CD4-positive, alpha-beta T cell treated with Interleukin-1 beta for 1 hour (primary cell): ENCODE results near the gene C1RL.
A peak's percentile ranks its signal among the peaks of the same experiment; 100 is the strongest.

ENCODE experiments used
- DNase-seq, 2 donors: peaks; one replicate each; pipeline ENCODE4 v3.0.0-alpha.2; 2020 to 2022

The C1RL gene

GRCh38 chr12:7108796-7109571 is at the start of gene C1RL:
Gene C1RL (minus strand): TSS chr12:7109214. CDS start chr12:7109180, 34 bp downstream.
- peak; percentile 72 to 78 for DNase-seq

GRCh38 chr12:7157391-7157790 is 48.4 kb upstream of the C1RL start:
- DNase-seq, result no peak

- no peak for DNase-seq
These were observed 47.5 kb upstream of the C1RL start for GRCh38 chr12:7156259-7157197.

DNA sequence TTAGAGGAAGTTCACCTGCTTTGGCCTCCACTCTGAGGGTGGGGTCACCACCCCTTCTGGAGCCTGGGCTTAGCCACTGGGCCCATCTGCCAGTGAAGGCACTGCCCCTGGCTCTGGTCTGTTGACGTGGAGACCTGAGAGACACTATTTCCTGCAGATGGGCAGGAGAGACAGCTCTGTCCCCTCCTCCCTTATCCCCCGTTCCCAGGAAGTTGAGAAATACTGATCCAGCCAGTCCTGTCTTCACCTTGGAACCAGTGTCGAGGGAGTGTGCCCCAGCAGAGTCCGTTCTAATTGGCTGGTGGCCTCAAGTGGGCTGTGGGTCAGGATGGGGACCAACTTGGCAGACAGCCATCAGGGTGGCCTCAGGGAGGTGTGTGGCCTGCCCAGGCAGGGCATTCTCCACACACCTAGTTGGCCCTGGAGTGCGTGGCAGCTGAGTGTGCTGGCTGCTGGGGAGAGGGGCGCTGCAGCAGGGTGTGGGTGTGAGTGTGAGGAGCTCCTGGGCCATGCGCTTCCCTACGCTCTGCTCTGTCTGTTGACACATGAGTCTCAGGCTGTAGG is 46.5 kb upstream of the C1RL start:
- no peak for DNase-seq

DNA sequence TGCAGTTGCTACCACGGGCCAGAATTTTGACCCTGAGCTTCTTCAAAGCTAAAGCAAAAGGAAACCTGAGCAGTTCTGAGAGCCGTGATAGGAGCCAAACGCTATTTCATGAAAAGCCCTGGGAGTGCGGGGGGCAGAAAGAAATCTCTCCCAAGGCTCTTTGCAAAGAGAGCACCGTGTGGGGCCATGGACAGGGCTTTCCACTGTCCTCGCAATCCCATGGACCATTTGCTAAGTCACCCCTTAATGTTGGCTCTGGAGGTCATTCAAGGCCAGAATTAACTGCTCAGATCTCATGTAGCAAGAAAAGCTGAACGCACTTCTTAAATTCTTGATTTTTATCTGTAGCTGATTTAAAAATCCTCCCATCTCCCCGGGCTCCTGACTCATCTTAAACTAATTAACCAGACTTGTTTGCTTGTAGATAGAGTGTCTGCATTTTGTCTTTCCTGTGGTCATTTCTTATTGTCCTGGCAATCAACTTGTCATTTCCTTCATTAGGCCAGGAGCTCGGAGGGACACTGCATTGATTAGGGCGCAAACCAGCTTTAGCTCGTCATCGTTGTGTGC is 46.0 kb upstream of the C1RL start:
- DNase-seq, result no peak

- no peak for DNase-seq
These were observed 45.0 kb upstream of the C1RL start for GRCh38 chr12:7154042-7154441.

DNA sequence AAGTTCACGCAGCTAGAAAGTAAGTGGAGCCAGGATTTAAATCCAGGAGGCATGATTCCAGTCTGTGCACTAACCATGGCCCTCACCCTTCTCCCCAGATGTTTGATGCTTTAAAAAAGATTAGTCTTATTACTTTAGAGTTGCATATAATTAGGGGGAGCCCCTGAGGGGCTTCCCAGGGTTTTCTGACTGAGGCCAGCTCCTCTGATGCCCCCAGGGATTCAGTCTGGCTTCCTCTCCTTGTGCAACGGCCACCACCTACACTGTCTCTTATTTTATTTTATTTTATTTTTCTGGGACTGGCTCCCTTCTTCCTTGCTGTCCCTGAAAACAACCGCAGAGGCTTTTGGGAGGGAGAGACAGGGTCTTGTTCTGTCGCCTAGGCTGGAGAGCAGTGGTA is 43.8 kb upstream of the C1RL start:
- no peak for DNase-seq

DNA sequence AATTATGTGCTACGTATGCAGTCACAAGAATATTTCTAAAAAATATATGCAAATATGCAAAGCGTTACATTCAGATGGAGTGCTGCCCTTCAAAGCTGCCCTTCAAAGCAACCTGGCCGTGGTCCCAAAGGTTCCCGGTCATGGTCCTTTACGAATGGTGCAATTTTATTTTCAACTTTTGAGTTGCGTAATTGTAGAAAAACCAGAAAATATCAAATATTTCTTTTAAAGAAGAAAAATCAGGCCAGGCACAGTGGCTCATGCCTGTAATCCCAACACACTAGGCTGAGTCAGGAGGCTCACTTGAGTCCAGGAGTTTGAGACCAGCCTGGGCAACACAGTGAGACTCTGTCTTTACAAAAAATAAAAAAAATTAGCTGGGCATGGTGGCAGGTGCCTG is 42.5 kb upstream of the C1RL start:
- no peak for DNase-seq

- no peak for DNase-seq
These were observed 41.8 kb upstream of the C1RL start for GRCh38 chr12:7150841-7151240.

- no peak for DNase-seq
These were observed 41.3 kb upstream of the C1RL start for GRCh38 chr12:7150356-7150755.

GRCh38 chr12:7146906-7147305 is 37.9 kb upstream of the C1RL start:
- no peak for DNase-seq

- DNase-seq, result no peak
These were observed 37.2 kb upstream of the C1RL start for GRCh38 chr12:7146228-7146627.

- DNase-seq, result no peak
These were observed 36.7 kb upstream of the C1RL start for GRCh38 chr12:7145671-7146070.

DNA sequence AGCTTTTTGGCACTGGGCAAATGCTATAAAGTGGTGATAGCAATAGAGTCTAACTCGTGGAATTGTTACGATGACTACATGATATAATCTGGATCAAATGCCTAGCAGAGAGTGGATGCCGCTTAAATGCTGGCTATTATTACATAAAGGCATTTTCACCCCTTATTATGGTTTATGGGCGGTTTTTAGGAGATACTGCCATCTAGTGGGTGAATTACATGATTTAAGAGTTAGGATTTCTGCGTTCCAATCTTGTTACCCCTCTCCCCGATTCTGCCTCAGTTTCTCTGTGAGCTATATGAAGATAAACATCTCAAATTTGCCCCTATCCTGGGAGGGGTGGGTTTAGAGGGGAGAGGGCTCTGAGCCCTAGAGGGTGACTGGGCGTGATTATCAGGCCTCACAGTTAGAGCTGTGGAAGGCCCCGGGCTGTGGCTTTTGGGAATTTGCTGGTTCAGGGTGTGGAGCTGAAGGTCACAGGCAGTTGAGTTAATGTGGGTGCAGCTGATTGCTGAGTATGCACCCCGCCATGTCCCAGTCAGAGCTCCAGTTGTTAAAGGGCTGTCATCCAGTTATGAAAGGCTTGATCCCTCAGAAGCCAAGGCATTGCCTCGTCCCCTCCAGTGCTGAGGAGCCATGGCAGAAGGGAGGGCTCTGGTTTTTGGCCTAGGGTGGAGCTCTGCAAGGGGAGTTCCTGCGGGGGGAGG is 35.6 kb upstream of the C1RL start:
- peak in 1 of 2 donors; percentile 46 for DNase-seq

DNA sequence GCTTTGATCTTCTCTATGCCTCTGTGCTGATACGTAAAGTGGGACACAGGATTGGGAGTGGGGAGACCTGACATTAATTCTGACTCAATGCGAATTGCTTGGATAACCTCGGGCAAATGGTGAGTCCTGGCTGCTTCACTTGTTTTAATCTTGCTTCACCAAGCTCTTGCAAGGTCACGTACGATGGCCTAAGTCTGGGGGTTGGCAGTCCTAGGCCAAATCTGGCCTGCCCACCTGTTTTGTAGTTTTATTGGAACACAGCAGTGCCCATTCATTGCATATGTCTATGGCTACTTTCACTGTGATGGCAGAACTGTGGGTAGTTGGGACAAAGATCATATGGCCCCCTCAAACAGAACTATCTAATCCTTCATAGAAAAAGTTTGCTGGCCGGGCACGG is 34.5 kb upstream of the C1RL start:
- no peak for DNase-seq

- no peak for DNase-seq
These were observed 33.9 kb upstream of the C1RL start for GRCh38 chr12:7142809-7143465.

- peak; percentile 43 to 61 for DNase-seq
These were observed 33.1 kb upstream of the C1RL start for GRCh38 chr12:7142056-7142644.

GRCh38 chr12:7141351-7142005 is 32.5 kb upstream of the C1RL start:
- no peak for DNase-seq

DNA sequence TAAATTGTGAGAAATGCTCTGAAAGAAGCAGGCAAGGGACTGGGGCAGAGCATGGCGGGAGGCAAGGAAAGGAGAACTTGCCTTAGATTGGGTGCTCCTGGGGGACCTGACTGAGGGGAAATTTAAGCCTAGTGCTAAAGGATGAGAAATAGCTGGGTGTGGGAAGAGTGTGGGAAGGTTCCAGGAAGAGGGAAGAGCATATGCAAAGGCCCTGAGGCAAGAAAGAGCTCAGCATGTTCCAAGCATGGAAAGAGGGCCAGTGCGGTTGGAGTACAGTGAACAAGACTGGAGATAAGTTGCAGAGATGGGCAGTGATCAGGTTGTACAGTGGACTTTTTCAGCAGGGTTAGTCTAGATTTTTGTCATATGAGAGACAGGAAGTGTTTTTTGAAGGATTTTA is 30.2 kb upstream of the C1RL start:
- no peak for DNase-seq

DNA sequence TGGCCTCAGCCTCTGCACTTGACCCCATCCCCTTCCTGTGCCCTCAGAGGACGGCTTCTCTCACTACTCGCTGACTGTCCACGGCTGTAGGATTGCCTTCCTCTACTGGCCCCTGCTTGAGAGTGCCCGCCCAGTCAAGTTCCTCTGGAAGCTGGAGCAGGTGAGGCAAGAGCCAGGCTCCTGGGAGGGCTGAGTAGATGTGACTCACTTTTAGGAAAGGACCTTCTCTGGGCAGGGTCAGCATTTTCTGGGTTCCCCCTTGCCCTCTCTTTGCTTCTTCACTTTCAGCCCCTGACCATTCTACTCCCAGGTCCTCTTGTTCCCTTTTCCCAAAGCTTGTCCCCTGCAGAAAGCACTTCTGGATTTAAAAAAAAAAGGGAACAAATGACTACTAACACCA is 28.9 kb upstream of the C1RL start:
- no peak for DNase-seq

GRCh38 chr12:7136676-7137075 is 27.7 kb upstream of the C1RL start:
- no peak for DNase-seq
